PC-3 (cell line): ENCODE results near the gene LILRA2. TPM values are rescaled to one million over a fixed set of nuclear protein-coding genes. Genes with fewer than 3 reads are reported as not detected.

ENCODE experiments used
- ATAC-seq: fragments of 200-7000 bp; cut with Tn5 transposase; 2 replicates; pipeline ENCODE4 v1.9.1; 2020; ENCODE audit warnings: mild to moderate bottlenecking, moderate library complexity
- Bru-seq: library from RNA; stranded (reverse); fragments of 400-500 nt; gene quantifications from one replicate; lab custom pipeline; 2021; lab: Mats Ljungman, UMichigan
- BruChase-seq, 2 experiments: library from RNA; stranded (reverse); fragments of 400-500 nt; gene quantifications; one replicate each; lab custom pipeline; 2021; lab: Mats Ljungman, UMichigan
- BruUV-seq: library from RNA; stranded (reverse); fragments of 400-500 nt; replicated peaks from 2 replicates; lab custom pipeline; 2021; lab: Mats Ljungman, UMichigan
- CTCF ChIA-PET: fragments of 300-600 bp; sonication (Branson Sonifier 250); formaldehyde crosslinking; loops from one replicate; lab custom pipeline; 2022; ENCODE audit warnings: antibody characterized with exemption; lab: Charles Lee
- POLR2A ChIA-PET: fragments of 300-600 bp; sonication (Branson Sonifier 250); formaldehyde crosslinking; loops from one replicate; lab custom pipeline; 2022; ENCODE audit warnings: antibody characterized with exemption; ENCODE audit not compliant: unreplicated experiment; lab: Charles Lee
- DNase-seq: peaks from one replicate; pipeline ENCODE4 v3.0.0-alpha.2; 2015
- H2AFZ ChIP-seq: fragments of 300-600 bp; sonication (generic); 2 replicates; pipeline ENCODE4 v1.6.0; 2016; ENCODE audit warnings: antibody characterized with exemption, low read length
- H3F3A ChIP-seq: fragments of 300-600 bp; sonication (generic); one replicate; pipeline ENCODE4 v1.6.0; 2017; ENCODE audit warnings: antibody characterized with exemption, low read length, control low read depth, mild to moderate bottlenecking; ENCODE audit not compliant: unreplicated experiment
- H3K27ac ChIP-seq: fragments of 300-600 bp; sonication (generic); 2 replicates; pipeline ENCODE4 v1.5.1; 2016; ENCODE audit warnings: mild to moderate bottlenecking, low read length
- H3K27me3 ChIP-seq: fragments of 300-600 bp; sonication (generic); 2 replicates; pipeline ENCODE4 v1.6.1; 2016; ENCODE audit warnings: low read length, mixed read lengths
- H3K36me3 ChIP-seq: fragments of 300-600 bp; sonication (generic); 2 replicates; pipeline ENCODE4 v1.6.1; 2016; ENCODE audit warnings: low read depth, mixed run types, low read length, mixed read lengths
- H3K4me1 ChIP-seq: fragments of 300-600 bp; sonication (generic); 2 replicates; pipeline ENCODE4 v1.5.1; 2016; ENCODE audit warnings: low read length; ENCODE audit not compliant: insufficient read depth
- H3K4me2 ChIP-seq: fragments of 300-600 bp; sonication (generic); 2 replicates; pipeline ENCODE4 v1.6.0; 2016; ENCODE audit warnings: low read length
- H3K4me3 ChIP-seq: fragments of 300-600 bp; sonication (generic); 2 replicates; pipeline ENCODE4 v1.5.1; 2016; ENCODE audit warnings: mild to moderate bottlenecking, low read length, mixed read lengths
- H3K79me2 ChIP-seq: fragments of 300-600 bp; sonication (generic); 2 replicates; pipeline ENCODE4 v1.6.1; 2017; ENCODE audit warnings: low read length, mixed read lengths
- H3K9ac ChIP-seq: fragments of 300-600 bp; sonication (generic); 2 replicates; pipeline ENCODE4 v1.6.0; 2016; ENCODE audit warnings: mild to moderate bottlenecking, low read length
- H3K9me2 ChIP-seq: fragments of 300-600 bp; sonication (generic); replicated peaks from 2 replicates; pipeline ENCODE4 v1.6.1; 2016; ENCODE audit warnings: mixed run types, low read length, mixed read lengths
- H3K9me3 ChIP-seq: fragments of 300-600 bp; sonication (generic); 2 replicates; pipeline ENCODE4 v1.6.1; 2016; ENCODE audit warnings: low read length, mixed read lengths
- H4K20me1 ChIP-seq: fragments of 300-600 bp; sonication (generic); 2 replicates; pipeline ENCODE4 v1.6.1; 2016; ENCODE audit warnings: low read length, mixed read lengths
- EZH2 ChIP-seq: fragments of 300-600 bp; sonication (generic); IDR thresholded peaks from one replicate; pipeline ENCODE4 v1.6.1; 2017; ENCODE audit warnings: antibody characterized with exemption, mild to moderate bottlenecking, low read length; ENCODE audit not compliant: unreplicated experiment
- EZH2phosphoT487 ChIP-seq: fragments of 300-600 bp; sonication (generic); IDR thresholded peaks from 2 replicates; pipeline ENCODE4 v1.6.1; 2018; ENCODE audit warnings: mild to moderate bottlenecking, antibody characterized with exemption, low read length, borderline replicate concordance
- intact Hi-C: fragments of 100-400 bp; cut with micrococcal nuclease; formaldehyde crosslinking; loops from 2 replicates; pipeline ENCODE4 v1.9.0; 2023
- long read RNA-seq: library from polyadenylated mRNA; unstranded; transcript quantifications from one replicate; pipeline ENCODE4 v2.0.0, GENCODE V29; 2021; ENCODE audit not compliant: unreplicated experiment
- total RNA-seq: library from RNA; depleted of rRNA; stranded (reverse); fragments of >200 nt; gene quantifications from 2 replicates; pipeline ENCODE4 v1.2.3, GENCODE V29; 2014; rRNA removed
- TF ChIP-seq, protein P1 (sequence below): fragments of 300-600 bp; sonication (generic); conservative IDR thresholded peaks from 2 replicates; pipeline ENCODE4 v1.5.1; 2017; ENCODE audit warnings: antibody characterized with exemption, low read depth, mild to moderate bottlenecking, low read length

Gene LILRA2
- total RNA-seq (not detected in 2 replicates), Bru-seq, nascent RNA (percentile 5 among the genes with signal in this experiment), BruChase-seq, experiment 1, labeled RNA remaining after a 6-hour chase (not detected), BruChase-seq, experiment 2, labeled RNA remaining after a 2-hour chase (percentile 5 among the genes with signal in this experiment)
- long read RNA-seq: 0 reads

GRCh38 chr19:54573330-54573872, at the start of gene LILRA2:
LILRA2 (plus strand) TSS chr19:54573790; CDS start chr19:54573879, 89 bp downstream.
- intact Hi-C loops: no loop called here
- Histone ChIP-seq H4K20me1 (no peaks in the 10 kb centered on the region), H3K27me3 (peaks cover 85% of the 10 kb centered on the region), H3K9me3 (no peaks in the 10 kb centered on the region), H3K4me3 (no peak within 1 kb of the TSS), H2AFZ (no peak within 1 kb of the TSS), H3K4me2 (no peak within 1 kb of the TSS), H3K27ac (no peak within 1 kb of the TSS), H3K4me1 (no peaks in the 10 kb centered on the region), H3K36me3 (no peaks in the 10 kb centered on the region), H3K9ac (no peak within 1 kb of the TSS), H3K9me2 (no peaks in the 10 kb centered on the region), H3F3A (no peaks in the 10 kb centered on the region), H3K79me2 (no peaks in the 10 kb centered on the region)
- ChIA-PET CTCF (no interaction called here), POLR2A (no interaction called here)
- no peak for DNase-seq
- no TSS peak for BruUV-seq
- ATAC-seq: no peak
- TF ChIP-seq EZH2phosphoT487 (no peak), EZH2 (no peak)
- TF ChIP-seq, protein P1, sequence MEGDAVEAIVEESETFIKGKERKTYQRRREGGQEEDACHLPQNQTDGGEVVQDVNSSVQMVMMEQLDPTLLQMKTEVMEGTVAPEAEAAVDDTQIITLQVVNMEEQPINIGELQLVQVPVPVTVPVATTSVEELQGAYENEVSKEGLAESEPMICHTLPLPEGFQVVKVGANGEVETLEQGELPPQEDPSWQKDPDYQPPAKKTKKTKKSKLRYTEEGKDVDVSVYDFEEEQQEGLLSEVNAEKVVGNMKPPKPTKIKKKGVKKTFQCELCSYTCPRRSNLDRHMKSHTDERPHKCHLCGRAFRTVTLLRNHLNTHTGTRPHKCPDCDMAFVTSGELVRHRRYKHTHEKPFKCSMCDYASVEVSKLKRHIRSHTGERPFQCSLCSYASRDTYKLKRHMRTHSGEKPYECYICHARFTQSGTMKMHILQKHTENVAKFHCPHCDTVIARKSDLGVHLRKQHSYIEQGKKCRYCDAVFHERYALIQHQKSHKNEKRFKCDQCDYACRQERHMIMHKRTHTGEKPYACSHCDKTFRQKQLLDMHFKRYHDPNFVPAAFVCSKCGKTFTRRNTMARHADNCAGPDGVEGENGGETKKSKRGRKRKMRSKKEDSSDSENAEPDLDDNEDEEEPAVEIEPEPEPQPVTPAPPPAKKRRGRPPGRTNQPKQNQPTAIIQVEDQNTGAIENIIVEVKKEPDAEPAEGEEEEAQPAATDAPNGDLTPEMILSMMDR: no peak

GRCh38 chr19:54525636-54526035, 48.0 kb upstream of the LILRA2 start:
- Histone ChIP-seq H3K27me3 (peaks cover 78% of the 10 kb centered on the region), H3K4me3 (no peak overlapping the region), H3K4me2 (no peak overlapping the region), H3K27ac (no peak overlapping the region), H3K79me2 (no peaks in the 10 kb centered on the region), H4K20me1 (no peaks in the 10 kb centered on the region), H3K9me2 (no peaks in the 10 kb centered on the region), H3K4me1 (peaks cover 12% of the 10 kb centered on the region), H2AFZ (no peak overlapping the region), H3K9me3 (no peaks in the 10 kb centered on the region), H3K9ac (no peak overlapping the region), H3K36me3 (no peaks in the 10 kb centered on the region), H3F3A (no peaks in the 10 kb centered on the region)
- ChIA-PET CTCF (no interaction called here), POLR2A (no interaction called here)
- intact Hi-C loops: no loop called here
- ATAC-seq (no peak), DNase-seq (no peak)
- no peak for TF ChIP-seq EZH2phosphoT487
- TF ChIP-seq EZH2: no peak
- TF ChIP-seq, protein P1: no peak
- no TSS peak for BruUV-seq

DNA sequence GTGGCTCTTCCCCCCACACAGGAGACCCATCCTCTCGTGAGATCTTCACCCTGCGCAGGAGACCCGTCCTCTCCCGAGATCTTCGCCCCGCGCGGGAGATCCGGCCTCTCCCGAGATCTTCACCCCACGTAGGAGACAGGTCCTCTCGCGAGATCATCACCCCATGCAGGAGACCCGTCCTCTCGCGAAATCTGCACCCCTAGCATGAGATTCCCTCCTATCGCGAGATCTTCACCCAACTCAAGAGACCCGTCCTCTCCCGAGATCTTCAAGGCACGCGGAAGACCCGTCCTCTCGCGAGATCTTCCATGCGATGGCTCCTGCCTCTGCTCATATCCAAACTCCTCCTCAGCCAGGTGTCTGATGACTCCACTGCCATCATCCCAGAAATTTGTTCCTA, 46.6 kb upstream of the LILRA2 start:
- Histone ChIP-seq H3F3A (no peaks in the 10 kb centered on the region), H3K9me2 (no peaks in the 10 kb centered on the region), H3K9ac (no peak overlapping the region), H3K27me3 (peaks cover 78% of the 10 kb centered on the region), H3K36me3 (no peaks in the 10 kb centered on the region), H3K79me2 (no peaks in the 10 kb centered on the region), H3K4me2 (no peak overlapping the region), H3K9me3 (no peaks in the 10 kb centered on the region), H3K4me1 (peaks cover 12% of the 10 kb centered on the region), H3K4me3 (no peak overlapping the region), H3K27ac (no peak overlapping the region), H2AFZ (no peak overlapping the region), H4K20me1 (no peaks in the 10 kb centered on the region)
- intact Hi-C loops: no loop called here
- ChIA-PET POLR2A (no interaction called here), CTCF (no interaction called here)
- TF ChIP-seq EZH2 (no peak), EZH2phosphoT487 (no peak)
- TF ChIP-seq, protein P1: no peak
- no TSS peak for BruUV-seq
- ATAC-seq: no peak
- no peak for DNase-seq
